GM21360 (cell line): ENCODE data around the gene ECI2.
"Not testable (repeated sequence)": the region's sequence is repeated elsewhere in the genome, so short reads cannot be mapped to it uniquely, and the experiment has no call there.

ENCODE experiments used
- ATAC-seq: cut with Tn5 transposase; IDR thresholded peaks from one replicate; pipeline ENCODE4 v1.9.1; 2021; ENCODE audit warnings: mild to moderate bottlenecking, moderate library complexity; ENCODE audit not compliant: unreplicated experiment

ECI2 gene

DNA sequence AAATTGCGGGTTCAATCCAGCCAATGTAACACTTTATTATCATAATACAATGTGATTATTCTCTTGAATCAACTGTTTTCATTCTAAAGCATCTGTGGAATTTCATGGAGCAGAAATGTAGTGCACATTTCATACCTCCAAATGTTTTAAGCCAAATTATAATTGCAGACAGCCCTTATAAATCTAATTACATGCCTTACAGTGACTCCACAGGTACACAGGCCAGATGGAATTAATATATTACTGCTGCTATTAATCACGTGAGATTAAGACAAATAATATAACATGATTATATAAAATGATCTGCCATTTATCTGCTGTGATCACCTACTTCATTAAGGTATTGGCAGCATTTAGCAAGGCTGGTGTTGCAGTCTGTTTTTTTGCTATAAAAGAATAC lies 9.7 kb upstream of the ECI2 start:
- ATAC-seq = no peak

GRCh38 chr6:4139272-4139671 lies 3.9 kb upstream of the ECI2 start:
- no peak for ATAC-seq

DNA sequence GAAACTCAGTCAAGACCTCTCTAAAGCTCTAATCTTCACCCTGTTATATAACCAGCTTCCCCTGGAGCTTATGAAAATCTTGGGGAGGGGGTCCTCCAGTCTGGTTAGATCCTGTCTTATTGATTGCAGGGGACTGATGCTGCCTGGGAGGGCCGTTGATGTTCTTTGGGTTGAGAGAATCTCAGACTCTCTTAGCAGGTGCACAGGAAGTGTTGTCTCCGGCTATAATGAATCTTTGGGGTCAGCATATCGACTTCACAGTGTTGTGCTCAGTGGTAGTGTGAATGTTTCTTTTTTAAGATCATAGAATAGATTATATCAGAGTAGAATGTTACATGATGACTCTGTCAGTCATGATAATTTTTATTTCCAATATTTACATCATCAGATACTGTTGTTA lies 2.8 kb upstream of the ECI2 start:
- ATAC-seq = no peak

DNA sequence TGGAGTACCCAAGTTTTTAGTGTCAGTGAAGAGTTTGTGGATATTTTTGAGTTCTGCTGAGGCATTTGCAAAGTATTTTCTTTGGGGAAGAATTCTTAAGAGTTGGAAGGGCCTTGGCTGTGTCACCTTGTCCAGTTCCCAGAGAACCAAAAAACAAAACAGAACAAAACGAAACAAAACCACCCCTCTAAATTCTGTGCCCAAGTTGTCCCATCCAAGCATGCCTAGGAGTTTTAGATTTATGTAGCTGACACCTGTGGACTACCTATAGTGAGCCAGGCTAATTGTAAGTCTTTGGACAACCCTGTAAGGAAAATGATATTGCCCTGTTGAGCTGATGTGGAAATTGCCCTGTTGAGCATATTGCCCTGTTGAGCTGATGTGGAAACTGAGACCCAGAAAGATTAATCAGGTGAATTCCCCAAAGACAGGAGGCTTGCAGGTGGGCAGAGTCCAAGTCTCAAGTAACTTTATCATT lies 1.0 kb upstream of the ECI2 start:
- ATAC-seq = no peak

GRCh38 chr6:4135665-4136353 lies 434 bp upstream of the ECI2 start:
- peak; percentile 66 for ATAC-seq

DNA sequence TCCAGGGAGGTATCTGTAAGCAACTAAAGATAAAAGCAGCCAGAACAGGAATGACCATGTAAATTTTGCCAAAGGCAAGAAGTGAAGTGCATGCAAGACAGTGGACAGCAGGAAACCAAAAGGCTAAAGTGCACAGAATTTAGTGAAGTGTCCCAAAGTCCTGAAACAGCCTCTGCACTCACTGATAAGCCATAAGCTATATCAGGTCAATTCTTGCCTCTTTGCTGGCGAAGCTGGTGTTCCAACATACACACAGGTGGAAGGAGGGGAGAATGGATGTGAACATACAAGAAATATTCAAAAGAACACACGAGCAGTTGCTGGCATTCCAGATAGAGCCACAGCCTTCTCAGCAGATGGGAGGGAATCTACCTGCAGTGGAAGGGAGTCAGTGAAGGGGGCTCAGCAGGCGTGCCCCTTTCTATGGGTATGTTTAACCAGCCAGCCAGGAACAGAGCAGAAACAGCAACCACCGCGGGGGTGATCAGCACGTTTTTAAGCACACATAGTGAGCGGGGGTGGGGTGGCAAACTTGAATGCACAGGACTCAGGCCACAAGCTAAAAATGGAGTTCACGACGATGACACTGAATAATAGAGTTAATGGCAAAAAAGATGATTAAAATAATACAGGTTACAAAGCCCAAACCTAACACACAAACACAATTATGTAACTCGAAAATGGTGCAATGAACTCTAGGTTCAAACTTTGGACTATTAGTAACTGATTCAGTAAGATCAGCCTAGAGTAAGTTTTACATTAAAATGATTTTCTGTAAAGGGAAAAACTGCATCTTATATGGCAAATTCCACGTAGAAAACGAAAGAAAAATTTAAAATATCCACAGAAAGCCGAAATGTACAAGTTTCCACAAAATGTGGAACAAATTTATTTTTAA lies 1.2 kb downstream of the ECI2 start:
- no peak for ATAC-seq

DNA sequence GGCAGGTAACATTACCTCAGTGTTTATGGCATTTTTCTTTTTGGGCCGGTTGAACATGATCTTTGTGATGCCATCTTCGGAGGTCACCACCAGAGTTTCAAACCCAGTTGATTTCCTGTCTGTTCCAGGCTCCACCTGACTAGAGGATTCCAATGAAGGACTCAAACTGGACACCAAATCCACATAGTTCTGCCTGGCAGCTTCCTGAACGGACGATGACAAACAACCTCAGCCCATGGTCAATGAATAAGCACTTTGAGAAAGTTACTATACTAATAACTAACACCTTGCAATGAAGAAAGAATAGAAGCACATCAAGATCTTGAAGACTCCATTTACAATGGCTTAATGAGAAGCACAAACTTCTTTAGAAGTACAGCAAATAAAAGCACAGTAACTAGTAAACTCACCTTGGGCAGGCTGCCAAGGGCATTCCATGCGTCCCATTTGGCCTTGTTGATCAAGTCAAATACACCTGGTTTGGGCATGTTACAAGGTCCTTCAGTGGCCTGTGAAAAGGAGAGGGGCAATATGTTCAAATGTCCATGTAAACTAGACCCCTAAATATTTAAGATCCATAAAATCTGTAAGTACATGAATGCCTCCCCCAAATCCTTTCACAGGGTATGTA lies 4.9 kb downstream of the ECI2 start:
- no peak for ATAC-seq

DNA sequence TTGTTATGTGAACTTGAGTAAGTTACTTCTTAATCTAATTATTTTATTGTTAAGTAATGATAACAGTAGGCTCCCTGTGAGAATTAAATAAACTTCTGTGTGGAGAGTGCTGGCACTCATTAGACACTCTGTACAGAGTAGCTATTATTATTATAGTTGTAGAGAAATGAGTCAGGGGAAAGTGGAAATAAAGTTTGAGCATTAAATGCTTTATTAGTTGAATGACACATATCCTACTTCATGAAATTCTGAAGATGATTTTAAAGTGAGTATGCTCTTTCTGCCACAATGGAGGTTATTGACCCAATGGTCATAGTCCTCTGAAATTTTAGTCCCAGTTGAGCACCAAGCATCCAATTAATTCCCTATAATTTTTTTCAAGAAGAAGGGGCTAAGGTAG lies 5.9 kb downstream of the ECI2 start:
- no peak for ATAC-seq

DNA sequence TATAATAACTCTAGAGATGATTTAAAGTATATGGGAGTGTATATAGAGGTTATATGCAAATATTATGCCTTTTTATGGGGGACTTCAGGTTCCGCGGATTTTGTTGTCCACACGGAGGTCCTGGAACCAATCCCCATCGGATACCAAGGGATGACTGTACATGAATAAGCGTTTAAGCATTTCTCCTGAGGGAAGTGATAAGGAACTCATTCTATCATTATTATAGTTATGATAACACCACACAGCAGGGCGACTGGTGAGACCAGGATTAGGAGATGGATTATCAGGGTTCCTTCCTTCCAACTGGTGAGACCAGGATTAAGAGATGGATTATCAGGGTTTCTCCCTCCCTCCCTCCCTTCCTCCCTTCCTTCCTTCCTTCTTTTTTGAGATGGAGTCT lies 6.6 kb downstream of the ECI2 start:
- no peak for ATAC-seq

DNA sequence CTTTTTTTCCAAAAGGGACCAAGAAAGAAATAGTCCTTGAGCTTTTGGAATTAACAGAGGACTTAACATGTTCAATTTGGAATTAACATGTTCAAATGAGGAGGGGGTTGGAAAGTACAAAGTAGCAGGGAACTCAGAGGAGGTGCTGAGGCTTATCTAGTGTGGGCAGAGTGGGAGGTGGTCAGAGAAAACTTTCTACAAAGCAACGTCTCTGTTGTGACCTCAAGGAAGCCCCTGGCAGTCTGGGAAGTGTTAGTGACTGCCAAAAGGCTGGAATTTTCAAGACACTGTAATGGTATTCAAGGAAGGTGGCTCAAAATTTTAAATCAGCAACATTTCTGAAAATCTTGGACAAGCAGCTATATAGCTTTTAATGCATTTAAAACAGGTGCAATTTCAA lies 7.3 kb downstream of the ECI2 start:
- no peak for ATAC-seq

DNA sequence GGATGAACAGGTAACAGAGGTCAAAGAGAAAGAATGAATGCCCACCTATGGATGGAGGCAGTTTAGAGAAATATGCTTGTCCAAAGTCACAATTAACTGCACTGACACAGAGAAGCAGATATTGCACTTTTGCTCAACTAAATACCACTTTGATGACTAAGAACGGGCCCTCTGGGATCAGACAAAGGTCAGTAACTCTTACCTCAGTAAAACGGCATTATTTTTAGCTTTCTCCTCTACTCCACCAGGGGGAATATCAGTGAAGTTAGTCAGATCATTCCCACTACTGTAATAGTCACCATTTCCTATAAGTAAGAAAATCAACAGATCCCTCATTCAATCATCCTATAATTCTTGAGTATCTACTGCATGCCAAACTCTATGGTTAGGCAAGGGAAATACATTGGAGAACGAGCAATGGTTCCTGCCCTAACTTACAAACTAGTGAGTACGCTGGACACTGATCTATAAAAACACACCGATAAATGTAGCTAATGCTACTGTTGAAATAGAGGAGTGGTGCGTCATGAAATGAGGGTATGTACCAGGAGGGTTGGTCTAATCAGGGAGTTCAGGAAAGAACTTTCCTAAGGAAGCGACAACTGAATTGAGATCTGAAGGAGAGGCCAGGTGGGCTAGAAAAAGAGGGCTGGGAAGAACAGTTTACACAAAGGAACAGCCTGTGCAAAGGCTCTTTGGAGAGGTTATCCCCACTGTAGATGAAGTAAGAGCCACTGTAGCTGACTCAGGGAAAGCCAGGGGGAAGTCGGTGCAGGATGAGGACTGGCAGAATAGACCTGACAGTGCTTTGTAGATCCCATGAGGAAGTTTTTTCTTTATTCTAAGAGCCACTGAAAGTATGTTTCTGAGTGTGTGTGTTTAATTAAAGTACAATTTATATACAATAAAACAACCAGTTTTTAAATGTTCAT lies 9.2 kb downstream of the ECI2 start:
- no peak for ATAC-seq

- no peak for ATAC-seq
Measured at GRCh38 chr6:4125500-4125899, 9.9 kb downstream of the ECI2 start.

- no peak for ATAC-seq
Measured at GRCh38 chr6:4124351-4124750, 11.0 kb downstream of the ECI2 start.

GRCh38 chr6:4115741-4116140 lies 19.6 kb downstream of the ECI2 start:
- no peak for ATAC-seq

DNA sequence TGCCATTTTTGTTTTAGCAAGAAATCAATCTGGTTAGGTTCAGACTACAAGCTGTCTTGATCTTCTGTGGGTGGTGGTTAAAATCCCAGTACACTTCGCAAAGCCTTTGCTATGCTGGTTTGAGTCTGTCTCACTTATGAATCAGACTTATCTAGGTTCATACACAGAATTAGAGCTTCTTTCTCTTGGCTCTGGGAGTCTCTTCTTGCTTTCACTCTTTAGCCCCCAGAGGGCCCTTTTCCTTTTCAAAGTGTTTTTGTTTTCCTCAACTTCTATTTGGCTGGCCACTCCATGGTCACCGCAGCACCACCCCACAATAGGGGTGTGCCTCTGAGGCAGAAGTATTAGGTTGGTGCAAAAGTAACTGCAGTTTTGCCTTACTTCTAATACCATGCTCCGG lies 21.3 kb downstream of the ECI2 start:
- no peak for ATAC-seq

- ATAC-seq = no peak
Measured at GRCh38 chr6:4113649-4114048, 21.7 kb downstream of the ECI2 start.

DNA sequence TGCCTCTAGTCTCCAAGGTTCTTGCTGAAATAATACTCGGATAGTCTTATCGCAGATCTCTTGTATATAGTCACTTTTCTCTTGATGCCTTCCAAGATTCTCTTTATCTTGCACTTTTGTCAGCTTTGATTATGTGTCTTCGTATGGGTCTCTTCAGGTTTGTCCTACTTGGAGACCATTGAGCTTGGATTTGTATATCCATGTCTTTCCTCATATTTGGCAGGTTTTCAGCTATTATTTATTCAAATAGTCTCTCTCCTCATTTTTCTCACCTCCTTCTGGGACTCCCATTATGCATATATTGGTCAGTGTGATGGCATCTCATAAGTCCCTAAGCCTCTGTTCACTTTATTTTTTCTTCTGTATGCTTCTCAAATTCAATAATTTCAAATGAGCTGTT lies 23.0 kb downstream of the ECI2 start:
- ATAC-seq = no peak

DNA sequence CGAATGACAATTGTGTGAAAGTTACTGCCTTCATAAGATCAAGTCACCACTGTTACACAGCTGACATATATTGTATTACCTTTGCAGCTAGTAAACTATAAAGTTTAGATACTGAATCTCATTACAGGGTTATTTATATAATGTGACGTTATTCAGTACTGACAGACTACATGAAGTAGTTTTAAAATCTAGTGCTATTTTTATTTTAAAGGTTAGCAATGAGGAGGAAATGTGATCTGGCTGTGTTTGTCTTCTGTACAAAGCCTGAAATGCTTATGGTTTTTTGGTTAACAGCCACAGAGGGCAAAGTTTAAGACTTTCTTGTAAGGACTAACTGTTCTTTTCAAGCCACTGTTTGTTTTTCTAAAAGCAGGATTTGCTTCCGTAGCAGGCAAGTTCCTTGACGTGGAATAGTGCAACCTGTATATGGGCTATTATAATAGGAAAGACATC lies 26.0 kb downstream of the ECI2 start:
- not testable (repeated sequence) for ATAC-seq

DNA sequence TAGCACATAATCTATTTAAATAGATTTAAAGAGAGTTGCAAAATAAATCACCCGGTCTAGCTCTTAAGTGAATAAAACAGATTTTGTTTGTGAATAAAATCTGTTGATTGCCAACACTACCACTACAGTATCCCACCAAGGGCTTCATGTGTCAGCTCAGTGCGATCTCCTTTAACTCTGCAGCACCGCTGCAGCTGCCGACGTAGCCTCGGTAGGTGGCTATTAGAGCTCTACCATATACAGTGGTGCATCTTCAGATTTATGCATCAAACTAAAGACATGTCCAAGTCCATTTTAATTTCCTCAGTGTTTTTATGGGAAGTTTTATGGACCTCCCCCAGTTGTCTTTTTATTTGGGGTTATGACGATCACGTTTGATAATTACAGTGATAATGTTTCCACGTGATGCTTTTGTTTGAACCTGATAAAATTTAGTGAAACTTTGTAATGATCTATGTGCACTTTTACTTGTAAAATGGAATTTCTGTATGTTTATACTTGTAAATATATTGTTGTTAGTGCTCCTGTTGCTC lies 26.7 kb downstream of the ECI2 start:
- no peak for ATAC-seq

GRCh38 chr6:4107873-4108272 lies 27.5 kb downstream of the ECI2 start:
- ATAC-seq = no peak
